H1 (cell line): ENCODE data around the gene SHOC1. TPM values are rescaled to one million over a fixed set of nuclear protein-coding genes. Genes with fewer than 3 reads are reported as not detected.

Experiments
- BCL11A ChIP-seq, 2 experiments: IDR thresholded peaks; one replicate each; pipeline ENCODE4 v1.6.1; 2011; ENCODE audit warnings: low read depth in 2 of 2, low read length in 2 of 2, mild to moderate bottlenecking in 2 of 2
- CBX5 ChIP-seq: fragments of 300-800, 300-1000 bp; sonication (generic); IDR thresholded peaks from 2 replicates; pipeline ENCODE4 v1.7.1; 2016; ENCODE audit warnings: antibody characterized with exemption, low read length, low read depth
- EZH2 ChIP-seq: fragments of 200-600 bp; sonication (generic); IDR thresholded peaks from 2 replicates; pipeline ENCODE4 v1.7.1; 2012; ENCODE audit warnings: low read depth, mild to moderate bottlenecking, moderate library complexity, low read length, inconsistent platforms; ENCODE audit not compliant: severe bottlenecking
- NANOG ChIP-seq: IDR thresholded peaks from 2 replicates; pipeline ENCODE4 v1.6.1; 2011; ENCODE audit warnings: low read length, low read depth, mild to moderate bottlenecking, inconsistent platforms; ENCODE audit not compliant: insufficient read depth, poor library complexity, severe bottlenecking
- polyA plus RNA-seq, 7 experiments: library from polyadenylated mRNA; depleted of rRNA in 3 of 7; stranded (reverse) in 5 of 7; unstranded in 2 of 7; fragments of >200 nt in 5 of 7; fragments of 200-250 nt in 2 of 7; gene quantifications; 1 replicate in 5 of 7; 2 replicates in 1 of 7; 4 replicates in 1 of 7; pipeline versions ENCODE4 v1.2.1 to v1.2.3, GENCODE V29; 2011 to 2013; ENCODE audit warnings: missing spikeins in 2 of 7, mixed read lengths in 2 of 7
- total RNA-seq: library from RNA; stranded (reverse); fragmentation: NEBNext Ultra II Directional; extraction: Animal tissue kit (Norgen Biotek cat#: 25700); gene quantifications from 2 replicates; pipeline ENCODE4 v1.2.1, GENCODE V29; 2021
- TF ChIP-seq, protein P1 (sequence below): fragments of 300-600 bp; sonication (generic); IDR thresholded peaks from 2 replicates; pipeline ENCODE4 v1.7.1; 2012; ENCODE audit warnings: low read length, moderate library complexity, mild to moderate bottlenecking, inconsistent platforms; ENCODE audit not compliant: insufficient replicate concordance

The SHOC1 gene
- total and polyA plus RNA-seq, 2 of the 8 experiments (the other 6 are each of a cell fraction or from before 2014, with no cell fraction given) = not detected

DNA sequence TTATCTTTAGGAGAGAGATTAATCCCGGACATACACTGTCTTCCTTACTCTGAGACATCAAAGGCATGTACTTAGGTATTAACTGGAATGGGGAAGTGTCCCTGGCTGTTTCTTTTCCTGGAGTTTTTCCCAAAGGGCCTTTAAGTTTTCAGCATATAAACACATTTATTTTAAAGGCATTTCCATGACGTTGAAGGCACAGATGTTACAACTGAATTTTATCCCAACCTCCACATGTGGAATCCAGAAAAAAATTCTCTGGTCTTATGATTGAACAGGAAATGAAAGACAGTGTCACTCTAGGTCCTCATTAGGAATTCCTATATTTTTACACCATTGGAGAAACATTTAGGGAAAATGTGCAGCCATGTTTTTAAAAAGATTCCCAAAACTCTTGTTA is 41.6 kb upstream of the SHOC1 start (continued):
- TF ChIP-seq, protein P1, sequence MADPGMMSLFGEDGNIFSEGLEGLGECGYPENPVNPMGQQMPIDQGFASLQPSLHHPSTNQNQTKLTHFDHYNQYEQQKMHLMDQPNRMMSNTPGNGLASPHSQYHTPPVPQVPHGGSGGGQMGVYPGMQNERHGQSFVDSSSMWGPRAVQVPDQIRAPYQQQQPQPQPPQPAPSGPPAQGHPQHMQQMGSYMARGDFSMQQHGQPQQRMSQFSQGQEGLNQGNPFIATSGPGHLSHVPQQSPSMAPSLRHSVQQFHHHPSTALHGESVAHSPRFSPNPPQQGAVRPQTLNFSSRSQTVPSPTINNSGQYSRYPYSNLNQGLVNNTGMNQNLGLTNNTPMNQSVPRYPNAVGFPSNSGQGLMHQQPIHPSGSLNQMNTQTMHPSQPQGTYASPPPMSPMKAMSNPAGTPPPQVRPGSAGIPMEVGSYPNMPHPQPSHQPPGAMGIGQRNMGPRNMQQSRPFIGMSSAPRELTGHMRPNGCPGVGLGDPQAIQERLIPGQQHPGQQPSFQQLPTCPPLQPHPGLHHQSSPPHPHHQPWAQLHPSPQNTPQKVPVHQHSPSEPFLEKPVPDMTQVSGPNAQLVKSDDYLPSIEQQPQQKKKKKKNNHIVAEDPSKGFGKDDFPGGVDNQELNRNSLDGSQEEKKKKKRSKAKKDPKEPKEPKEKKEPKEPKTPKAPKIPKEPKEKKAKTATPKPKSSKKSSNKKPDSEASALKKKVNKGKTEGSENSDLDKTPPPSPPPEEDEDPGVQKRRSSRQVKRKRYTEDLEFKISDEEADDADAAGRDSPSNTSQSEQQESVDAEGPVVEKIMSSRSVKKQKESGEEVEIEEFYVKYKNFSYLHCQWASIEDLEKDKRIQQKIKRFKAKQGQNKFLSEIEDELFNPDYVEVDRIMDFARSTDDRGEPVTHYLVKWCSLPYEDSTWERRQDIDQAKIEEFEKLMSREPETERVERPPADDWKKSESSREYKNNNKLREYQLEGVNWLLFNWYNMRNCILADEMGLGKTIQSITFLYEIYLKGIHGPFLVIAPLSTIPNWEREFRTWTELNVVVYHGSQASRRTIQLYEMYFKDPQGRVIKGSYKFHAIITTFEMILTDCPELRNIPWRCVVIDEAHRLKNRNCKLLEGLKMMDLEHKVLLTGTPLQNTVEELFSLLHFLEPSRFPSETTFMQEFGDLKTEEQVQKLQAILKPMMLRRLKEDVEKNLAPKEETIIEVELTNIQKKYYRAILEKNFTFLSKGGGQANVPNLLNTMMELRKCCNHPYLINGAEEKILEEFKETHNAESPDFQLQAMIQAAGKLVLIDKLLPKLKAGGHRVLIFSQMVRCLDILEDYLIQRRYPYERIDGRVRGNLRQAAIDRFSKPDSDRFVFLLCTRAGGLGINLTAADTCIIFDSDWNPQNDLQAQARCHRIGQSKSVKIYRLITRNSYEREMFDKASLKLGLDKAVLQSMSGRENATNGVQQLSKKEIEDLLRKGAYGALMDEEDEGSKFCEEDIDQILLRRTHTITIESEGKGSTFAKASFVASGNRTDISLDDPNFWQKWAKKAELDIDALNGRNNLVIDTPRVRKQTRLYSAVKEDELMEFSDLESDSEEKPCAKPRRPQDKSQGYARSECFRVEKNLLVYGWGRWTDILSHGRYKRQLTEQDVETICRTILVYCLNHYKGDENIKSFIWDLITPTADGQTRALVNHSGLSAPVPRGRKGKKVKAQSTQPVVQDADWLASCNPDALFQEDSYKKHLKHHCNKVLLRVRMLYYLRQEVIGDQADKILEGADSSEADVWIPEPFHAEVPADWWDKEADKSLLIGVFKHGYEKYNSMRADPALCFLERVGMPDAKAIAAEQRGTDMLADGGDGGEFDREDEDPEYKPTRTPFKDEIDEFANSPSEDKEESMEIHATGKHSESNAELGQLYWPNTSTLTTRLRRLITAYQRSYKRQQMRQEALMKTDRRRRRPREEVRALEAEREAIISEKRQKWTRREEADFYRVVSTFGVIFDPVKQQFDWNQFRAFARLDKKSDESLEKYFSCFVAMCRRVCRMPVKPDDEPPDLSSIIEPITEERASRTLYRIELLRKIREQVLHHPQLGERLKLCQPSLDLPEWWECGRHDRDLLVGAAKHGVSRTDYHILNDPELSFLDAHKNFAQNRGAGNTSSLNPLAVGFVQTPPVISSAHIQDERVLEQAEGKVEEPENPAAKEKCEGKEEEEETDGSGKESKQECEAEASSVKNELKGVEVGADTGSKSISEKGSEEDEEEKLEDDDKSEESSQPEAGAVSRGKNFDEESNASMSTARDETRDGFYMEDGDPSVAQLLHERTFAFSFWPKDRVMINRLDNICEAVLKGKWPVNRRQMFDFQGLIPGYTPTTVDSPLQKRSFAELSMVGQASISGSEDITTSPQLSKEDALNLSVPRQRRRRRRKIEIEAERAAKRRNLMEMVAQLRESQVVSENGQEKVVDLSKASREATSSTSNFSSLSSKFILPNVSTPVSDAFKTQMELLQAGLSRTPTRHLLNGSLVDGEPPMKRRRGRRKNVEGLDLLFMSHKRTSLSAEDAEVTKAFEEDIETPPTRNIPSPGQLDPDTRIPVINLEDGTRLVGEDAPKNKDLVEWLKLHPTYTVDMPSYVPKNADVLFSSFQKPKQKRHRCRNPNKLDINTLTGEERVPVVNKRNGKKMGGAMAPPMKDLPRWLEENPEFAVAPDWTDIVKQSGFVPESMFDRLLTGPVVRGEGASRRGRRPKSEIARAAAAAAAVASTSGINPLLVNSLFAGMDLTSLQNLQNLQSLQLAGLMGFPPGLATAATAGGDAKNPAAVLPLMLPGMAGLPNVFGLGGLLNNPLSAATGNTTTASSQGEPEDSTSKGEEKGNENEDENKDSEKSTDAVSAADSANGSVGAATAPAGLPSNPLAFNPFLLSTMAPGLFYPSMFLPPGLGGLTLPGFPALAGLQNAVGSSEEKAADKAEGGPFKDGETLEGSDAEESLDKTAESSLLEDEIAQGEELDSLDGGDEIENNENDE = no peak
- TF ChIP-seq NANOG (no peak), EZH2 (no peak), CBX5 (no peak), BCL11A (IDR thresholded peaks at IDR 0.05; ENCODE audit: low read depth in 2 of 2, low read length in 2 of 2) (no peak)
